ENCODE data around the gene SLC37A1.
A peak's percentile ranks its signal among the peaks of the same experiment; 100 is the strongest.

SLC37A1 gene

DNA sequence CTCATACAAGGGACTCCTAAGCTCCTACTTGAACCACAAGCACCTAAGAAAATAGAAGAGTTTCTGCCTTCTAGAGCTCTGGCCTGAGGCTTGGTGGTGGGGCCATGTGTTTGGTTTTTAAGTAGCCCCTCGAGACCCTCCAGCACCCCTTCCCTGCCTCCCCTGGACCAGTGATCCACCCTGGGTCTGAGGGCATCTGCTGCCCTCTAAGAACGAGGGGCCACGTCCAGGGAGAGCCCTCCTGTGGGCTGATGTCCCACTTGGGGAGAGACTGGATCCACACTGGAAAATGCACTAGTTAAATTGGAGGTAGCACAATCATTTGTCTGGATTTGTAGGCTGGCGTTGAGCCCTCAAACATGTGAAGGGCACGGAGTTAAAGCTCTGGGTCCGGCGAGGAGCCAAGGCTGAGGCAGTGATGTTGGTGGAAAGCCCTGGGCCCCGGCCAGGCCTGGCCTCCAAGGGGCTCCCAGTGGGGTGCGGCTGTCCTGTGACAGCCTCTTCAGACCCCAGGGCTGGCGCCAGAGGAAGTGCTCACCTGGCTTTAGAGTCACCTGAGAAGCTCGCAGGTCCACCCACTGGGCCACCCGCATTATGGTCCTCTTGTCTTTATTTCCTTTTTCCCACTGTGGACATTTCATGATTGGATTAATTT, 65.2 kb downstream of the SLC37A1 start:
- DNase-seq (no peak), ATAC-seq (no peak)

DNA sequence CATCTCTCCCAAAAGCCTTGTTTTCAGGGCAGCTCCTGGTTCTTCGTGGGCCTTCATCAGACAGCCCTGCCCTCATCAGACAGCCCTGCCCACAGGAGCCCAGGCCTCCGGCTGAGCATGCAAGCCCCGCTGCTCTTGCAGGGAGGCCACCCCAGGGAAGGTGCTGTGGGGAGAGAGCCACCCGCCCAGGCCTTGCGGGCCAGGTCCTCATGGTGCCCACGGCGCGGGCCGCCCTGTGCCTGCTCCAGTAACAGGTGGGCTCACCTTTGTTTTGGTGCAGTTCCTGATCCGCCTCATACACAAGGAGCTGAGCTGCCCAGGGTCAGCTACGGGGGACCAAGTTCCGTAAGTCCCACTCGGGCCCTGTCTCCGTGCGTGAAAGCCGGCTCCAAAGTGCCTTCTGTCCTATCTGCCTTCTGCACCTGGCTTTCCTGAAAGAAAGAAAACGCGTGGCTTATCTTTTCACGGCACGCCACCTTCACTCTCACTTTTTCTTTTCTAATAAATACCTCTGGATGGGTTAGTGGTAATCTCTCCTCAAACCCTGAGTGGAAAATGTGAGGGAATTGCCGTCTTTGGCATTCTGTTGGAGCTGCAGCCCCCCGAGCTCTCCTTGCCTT, 65.9 kb downstream of the SLC37A1 start:
- DNase-seq (no peak), ATAC-seq (no peak)

DNA sequence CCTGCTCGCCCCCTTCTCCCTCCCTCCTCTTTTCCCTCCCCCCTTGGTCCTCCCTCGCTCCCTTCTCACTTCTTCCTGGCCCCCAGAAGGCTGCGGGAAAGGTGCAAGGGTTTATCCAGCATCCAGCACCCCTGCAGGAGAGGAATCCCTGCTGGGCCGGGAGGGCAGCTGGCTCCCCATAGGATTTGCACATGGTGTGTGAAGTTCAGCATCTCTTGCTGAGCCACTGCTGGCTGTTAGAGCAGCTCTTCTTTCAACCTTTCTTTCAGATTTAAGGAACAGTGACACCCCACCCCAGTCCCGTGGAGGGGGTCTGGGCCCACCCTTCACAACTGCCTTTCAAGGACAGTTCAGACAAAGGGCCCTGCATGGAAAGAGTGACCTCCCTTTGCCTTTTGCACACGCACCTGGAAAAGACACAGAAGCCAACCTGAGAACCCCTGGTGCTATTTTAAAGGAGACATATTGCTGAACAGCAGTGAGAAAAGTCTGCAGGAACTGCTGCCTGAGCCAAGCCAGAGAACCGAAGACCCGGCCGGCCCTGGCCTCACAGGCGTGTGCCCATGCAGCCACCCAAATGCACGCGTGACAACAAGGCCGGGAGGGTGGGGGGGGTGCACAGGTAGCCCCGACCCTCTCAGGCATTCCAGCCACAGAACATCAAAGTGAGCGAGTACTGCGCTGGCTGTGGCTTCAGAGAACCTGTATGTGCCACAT, 66.6 kb downstream of the SLC37A1 start:
- no peak for ATAC-seq
- no peak for DNase-seq

DNA sequence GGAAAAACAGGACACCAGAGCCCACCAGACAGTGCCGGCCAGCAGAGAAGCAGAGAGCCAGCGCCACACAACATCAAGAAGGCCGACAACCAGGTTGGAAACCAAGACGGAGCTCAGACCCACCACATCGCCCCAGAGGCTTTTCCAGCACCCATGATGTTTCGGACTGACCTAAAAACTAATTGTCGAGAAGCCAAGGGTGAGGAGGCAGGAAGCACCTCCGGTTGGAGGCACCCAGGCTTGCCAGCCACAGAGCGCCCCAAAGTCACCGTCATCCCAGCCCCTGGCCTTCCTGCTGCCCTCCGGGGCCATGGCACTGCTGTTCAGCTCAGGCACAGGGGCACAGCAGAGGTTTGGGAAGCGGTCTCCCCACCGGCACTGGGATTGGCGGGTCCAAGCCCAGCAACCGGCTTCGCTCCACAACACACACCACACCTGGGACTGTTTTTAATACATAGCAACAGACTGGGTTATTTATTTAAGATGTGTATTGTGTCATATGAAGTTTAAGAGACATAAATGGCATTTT, 67.2 kb downstream of the SLC37A1 start:
- DNase-seq (no peak), ATAC-seq (no peak)

DNA sequence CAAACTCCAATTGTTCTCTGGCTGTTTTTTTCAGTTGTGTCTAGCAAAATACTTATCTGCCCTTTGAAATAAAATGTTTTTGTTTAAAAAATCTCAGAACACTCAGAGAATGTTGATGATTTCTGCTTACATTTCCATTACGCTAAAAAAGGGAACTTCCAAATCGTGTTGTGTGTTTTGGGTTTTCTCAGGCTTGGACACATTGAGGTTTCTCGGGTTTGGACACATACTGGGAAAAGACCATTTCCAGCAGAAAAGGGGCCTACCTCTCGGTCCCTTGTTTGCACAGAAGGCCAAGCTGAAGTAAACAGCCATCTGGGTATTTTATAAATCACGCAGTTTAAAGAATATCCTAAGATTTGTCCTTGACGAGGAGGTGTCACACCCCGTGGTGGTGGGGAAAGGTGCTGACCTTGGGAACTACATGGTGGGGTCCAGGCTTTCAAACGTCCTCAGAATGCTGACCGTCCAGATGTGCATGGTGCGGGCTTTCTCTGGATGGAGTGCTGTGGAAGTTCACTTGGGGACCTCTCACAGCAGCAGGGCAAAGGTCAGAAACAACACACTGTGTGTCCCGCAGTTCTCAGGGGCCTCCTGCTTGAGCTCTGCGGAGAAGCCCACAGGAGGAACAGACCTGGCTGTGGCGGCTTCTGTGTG, 67.8 kb downstream of the SLC37A1 start:
- ATAC-seq (no peak), DNase-seq (no peak)

DNA sequence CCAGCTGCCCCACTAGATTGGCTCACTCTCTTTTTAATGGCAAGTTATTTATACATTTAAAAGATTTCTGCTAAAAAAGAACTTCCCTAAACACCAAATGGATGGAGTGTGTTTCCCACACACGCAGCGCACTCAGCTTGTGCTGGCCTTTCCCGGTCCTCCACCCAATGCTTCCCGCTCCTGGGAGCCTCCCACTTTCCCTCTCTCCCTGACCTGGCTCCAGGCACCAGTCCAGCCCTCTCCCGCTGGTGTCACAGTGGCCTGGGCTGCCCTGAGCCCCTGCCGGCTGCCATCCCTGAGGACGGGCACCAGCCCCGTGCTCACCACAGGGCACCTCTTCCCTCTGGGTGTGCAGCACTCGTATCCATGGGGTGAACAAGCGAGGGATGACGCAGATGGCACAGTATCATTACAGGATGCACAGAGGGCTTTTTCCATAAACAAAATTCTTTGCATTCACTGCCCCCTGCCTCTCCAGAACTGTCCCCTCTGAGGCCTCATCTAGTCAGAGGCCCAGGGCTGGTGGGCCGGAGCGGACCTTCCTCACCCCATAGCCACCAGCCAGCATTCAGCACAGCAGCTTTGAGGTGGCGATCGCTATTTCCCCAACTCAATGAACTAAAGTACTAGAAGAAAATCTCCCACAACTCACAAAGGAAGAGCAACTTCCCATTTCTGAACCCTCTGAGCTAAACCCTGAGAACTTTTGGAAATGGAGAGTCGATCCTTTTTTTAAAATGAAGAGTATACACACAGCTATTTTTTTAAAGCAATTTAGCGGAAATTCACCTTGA, 68.5 kb downstream of the SLC37A1 start:
- ATAC-seq: no peak
- DNase-seq: no peak

DNA sequence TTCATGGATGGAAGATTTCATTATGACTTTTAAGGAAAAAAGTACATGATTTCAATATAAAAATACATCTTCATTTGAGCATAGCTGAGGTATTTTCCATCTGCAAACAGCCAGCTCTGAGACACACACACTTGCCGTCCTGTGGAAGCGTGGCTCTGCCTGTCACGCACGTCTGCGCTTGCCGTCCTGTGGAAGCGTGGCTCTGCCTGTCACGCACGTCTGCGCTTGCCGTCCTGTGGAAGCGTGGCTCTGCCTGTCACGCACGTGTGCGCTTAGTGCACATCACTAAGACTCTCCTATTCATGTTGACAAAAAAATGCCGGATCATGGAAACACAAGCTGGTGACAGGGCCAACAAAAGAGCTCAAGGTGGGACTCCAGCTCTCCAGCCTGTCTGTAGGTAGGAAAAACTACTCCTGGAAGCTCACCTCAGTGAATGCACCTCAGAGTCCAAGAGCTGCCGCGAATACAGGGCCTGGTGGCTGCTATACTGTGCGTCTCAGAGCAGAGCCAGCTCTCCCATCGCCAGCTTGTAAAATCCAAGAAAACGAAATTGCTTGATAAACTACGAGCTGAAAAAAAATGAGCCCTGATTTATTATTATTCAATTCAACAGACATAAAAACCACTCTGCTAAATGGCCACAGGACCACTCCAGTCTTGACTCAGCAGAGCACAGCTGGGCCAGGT, 69.3 kb downstream of the SLC37A1 start:
- ATAC-seq (no peak), DNase-seq (no peak)

DNA sequence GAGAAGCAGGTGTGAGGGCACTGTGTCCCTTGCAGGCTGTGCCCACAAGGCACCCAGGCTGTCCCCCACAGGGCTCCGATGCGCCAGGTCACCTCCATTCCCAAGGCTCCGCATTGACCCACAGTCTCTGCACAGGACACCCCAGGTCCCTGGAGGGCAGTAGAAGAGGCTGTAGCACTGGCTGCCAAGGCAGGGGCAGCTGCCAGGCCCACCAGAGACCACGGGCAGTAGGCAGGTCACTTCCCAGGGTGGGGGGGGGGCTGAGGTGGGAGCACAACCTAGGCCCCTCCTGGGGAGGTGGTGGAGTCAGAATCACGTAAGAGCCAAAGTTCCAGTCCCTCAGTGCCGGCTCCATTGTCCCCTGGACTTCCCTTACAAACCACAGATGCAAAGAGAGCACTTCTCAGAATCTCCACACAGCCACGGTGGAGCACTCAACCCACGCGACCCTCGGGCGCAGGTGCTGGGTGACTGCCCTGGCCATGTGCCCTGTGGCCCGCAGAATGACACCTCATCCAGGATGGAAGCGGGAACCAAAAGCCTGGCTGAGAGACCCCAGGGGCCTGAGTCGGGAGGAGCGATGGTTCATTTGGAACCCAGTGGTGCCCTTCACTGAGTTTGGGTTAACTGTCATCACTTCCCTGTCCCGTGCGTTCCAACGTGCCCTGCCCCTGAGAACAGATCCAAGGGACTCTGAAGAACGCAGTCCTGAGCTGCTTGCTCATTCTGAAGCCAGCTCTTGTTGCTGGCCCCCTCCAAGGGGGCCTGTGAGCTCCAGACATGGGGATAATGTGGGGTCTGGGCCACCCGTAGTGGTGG, 70.0 kb downstream of the SLC37A1 start:
- no peak for DNase-seq
- ATAC-seq: no peak

DNA sequence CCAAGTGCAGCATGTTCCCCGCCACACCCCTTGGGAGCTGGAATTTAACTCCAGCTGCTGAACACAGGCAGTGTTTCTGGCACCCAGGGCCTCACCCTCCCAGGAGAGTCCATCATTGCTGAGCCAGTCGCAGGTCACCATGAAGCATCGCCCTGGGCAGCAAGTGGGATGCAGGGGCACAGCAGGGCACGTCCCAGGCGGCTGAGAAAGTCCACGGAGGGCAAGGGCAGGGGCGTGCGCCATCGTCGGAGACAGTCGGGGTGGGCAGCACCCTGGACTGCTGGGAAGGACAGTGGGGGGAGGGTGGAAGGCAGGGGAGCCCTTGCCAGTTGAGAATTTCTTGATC, 70.6 kb downstream of the SLC37A1 start:
- no peak for DNase-seq
- no peak for ATAC-seq

DNA sequence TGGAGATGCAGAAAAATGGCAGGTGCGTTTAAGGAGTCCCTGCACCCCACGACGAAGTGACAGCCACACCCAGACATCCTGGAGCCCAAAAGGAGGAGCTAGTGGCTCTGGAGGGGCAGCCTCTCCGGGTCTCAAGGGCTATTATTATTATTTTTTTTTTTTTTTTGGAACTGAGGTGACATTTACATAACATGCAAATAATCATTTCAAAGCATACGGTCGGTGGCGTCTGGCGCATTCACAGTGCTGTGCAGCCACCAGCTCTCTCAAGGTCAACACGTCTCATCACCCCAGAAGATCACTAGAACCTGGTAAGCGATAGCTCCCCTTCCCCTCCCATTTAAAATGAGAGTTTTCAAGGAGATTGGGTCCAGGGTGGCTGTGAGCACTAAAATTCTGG, 72.2 kb downstream of the SLC37A1 start:
- no peak for ATAC-seq

DNA sequence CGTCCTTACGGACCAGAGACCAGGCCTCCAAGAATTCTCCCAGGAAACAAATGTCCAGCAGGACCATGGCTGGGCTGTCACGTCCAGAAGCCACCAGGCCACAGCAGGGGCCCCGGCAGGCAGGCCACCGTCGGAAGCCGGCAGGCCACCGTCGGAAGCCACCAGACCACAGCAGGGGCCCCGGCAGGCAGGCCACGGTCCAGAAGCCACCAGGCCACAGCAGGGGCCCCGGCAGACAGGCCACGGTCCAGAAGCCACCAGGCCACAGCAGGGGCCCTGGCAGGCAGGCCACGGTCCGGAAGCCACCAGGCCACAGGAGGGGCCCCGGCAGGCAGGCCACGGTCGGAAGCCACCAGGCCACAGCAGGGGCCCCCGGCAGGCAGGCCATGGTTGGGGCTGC, 72.8 kb downstream of the SLC37A1 start:
- ATAC-seq: no peak
- no peak for DNase-seq

More for the DNA sequence above, 72.2 kb downstream of the SLC37A1 start:
- DNase-seq: no peak

DNA sequence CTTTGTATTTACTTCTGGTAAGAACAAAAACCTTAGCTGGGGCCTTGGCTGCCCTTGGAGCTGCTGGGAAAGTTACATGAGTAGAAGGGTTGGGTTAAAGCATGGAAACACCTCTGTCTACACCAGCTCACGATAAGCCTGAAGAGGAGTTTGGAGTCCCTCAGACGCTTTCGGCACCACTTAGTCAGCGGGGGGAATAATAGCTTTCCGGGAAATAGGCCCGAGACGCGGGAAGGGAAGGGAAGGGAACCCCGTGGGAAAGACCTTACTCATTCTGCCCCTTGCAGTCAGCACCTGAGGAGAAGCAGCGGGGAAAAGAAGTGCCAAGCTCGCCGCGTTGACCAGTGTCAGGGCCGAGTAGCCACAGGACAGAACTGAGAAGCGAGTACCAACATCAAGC, 73.4 kb downstream of the SLC37A1 start:
- no peak for DNase-seq
- ATAC-seq: no peak

DNA sequence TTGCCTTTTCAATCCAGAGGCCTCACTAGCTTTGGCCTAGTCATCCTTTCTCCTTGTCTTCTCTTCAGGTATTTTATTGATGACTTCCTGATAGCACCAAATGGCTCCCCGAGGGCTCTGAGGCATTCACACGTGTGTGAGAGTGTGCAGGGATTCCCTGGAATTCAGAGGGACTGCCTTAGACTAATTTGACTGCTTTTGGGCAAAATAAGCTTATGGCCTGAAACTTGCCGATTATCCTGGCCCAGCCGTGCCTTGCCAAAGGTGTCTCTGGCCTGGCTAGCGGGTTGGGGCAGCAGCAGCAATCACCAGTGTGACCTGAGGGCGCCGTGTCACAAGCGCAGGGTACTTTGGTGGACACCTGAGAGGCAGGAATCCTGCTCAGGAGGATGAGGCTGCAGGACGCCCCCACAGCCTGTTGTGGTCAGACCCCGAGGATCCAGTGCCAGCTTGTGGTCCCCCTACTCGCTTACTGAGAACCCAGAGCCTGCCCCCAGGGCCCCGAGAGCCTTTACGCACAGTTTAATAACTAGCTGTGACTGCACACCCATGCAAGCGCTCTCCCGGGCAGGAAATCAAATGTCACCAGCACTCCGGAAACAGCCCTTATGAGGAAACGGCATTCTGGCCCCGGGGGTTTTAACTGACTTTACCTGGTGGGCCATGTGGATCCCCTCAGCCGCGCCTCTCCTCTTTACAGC, 76.9 kb downstream of the SLC37A1 start:
- ATAC-seq: peak; percentile 55
- peak; percentile 33 for DNase-seq

DNA sequence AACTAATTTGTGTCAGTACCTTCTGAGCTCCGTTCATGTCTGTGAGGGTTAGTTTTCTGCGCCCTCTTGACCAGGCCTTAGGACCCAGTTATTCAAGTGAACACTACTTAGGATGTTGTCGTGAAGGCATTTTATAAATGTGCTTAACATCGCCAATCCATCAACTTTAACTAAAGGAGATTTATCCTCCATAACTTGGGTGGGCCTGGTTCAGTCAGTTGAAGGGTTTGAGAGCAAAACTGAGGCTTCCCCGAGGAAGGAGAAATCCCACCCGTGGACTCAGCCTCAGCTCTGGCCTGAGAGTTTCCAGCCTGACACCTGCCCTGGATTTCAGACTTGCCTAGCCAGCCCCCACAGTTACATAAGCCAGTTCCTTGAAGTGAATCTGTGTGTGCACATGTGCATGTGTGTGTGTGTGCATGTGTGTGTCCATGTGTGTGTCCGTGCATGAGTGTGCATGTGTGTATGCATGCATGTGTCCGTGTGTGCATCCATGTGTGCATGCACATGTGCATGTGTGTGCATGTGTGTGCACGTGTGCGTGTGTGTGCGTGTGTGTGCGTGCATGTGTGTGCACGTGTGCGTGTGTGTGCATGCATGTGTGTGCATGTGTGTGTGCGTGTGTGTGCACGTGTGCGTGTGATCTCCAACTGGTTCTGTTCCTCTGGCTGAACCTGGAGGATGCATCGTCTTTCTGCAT, 77.7 kb downstream of the SLC37A1 start:
- ATAC-seq: no peak
- no peak for DNase-seq

DNA sequence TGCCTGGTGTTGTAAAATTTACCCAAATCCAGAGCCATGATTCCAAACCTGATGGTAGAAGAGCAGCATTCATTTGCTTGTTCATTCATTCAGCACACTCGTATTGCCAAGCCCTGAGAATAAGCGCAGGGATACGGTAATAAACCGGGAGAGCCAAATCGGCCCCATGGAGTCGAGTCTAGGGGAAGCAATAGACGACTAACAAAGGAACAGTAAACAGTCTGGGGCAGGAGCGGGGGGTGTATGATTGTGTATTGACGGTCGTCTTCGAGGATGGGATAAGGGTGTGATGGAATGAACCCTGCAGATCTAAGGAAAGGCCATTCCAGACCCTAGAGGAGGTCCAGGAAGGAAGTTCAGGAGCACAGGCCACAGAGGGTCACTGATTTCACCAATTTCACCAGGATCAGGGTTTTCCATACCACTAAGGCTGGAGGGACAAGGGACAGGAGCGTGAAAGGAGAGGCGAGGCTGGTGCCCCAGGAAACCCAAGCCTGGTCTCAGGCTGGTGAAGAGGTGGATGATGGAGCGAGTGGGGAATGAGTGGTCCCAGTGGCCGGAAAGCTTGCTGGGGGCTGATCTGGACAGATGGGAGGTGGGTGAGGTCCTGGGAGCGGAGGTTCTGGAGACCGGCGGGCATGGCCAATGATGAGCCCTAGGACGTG, 78.6 kb downstream of the SLC37A1 start:
- DNase-seq (no peak), ATAC-seq (no peak)

DNA sequence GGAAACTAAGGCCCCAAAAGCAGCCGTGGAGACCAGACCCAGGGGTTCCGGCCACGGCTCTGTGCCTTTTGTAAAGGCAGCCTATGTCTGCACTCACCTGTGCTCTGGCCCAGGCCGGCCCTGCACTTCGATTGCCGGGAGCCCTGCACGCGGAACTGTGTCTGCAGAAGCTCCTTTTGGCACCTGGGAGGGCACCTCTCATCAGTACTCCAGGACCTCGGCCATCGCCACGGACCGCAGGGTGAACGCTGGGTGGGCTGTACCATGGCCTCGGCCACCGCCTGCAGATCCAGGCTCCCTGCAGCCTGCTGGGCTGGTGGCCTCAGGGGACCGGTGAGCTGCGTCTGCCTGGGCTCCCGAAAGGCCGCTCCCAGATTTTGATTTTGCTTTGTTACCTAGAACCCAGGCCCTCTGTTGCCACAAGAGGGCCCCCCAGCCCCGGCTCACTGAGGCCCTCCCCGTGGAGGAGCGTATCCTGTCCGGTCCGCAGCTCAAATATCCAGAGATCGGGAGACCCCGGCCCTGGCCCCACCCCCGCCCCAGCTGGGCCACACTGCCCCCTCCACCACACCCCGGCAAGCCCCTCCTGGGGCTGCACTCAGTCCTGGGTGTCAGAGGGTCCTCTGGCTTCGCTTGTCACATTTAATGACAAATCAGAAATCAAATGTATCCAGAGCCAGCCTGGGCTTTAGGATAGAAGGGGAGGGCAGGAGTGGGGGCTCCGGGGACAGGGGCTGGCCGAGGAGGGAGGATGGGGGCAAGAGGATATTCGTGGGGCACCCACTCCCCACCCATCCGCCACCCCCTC, 79.6 kb downstream of the SLC37A1 start:
- ATAC-seq: peak; percentile 91

DNA sequence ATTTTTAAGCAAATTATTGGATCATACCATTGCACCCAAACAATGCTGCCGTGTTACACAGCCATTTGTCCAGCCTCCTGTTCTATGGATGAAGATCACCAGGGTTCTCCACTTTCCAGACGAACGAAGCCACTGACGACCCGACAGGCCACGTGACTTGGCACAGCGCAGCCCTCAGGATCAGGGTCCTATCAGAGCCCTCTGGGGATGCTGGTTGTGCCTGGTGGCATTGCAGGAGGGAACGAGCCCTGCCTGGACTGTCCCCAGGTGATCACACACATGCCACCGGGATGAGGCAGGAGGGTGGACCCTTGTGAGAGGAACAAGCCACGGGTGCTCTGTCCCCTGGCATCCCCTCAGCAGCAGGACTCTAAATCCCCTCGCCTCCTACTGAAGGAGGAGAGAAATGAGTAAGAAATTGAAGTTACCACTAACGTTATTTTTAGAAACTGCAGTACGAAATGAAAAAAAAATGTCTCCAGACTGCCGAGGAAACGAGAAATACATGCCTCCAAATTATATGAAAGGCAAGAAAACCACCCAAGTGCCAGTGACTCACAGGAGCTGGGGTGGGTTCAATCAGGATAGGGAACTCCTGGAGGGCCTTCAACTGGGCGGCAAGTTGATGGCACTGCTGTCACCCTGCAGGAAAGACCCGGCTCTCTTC, 81.1 kb downstream of the SLC37A1 start:
- ATAC-seq (no peak), DNase-seq (no peak)

More for the DNA sequence above, 79.6 kb downstream of the SLC37A1 start:
- DNase-seq: peak; percentile 78

Measured in stimulated activated naive CD8-positive, alpha-beta T cell treated with anti-CD3 and anti-CD28 coated beads, Interleukin-15, Interleukin-2, amounts not matched to agents 100 U/mL and 50 U/mL, for 24 hours (primary cell).